A673 (cell line): Measurements from ENCODE around the gene ELAC1. TPM values are rescaled to one million over a fixed set of nuclear protein-coding genes. Genes with fewer than 3 reads are reported as not detected.
"Not testable (repeated sequence)": the region's sequence is repeated elsewhere in the genome, so short reads cannot be mapped to it uniquely, and the experiment has no call there.

ENCODE experiments used
- BruUV-seq: library from RNA; stranded (reverse); fragments of 400-500 nt; replicated peaks from 2 replicates; lab custom pipeline; 2021; lab: Mats Ljungman, UMichigan
- CTCF ChIA-PET: fragments of 300-600 bp; sonication (Branson Sonifier 250); formaldehyde crosslinking; loops from one replicate; lab custom pipeline; 2022; ENCODE audit warnings: antibody characterized with exemption; lab: Charles Lee
- POLR2A ChIA-PET: fragments of 300-600 bp; sonication (Branson Sonifier 250); formaldehyde crosslinking; loops from one replicate; lab custom pipeline; 2022; ENCODE audit warnings: antibody characterized with exemption; ENCODE audit not compliant: low non-redundant PET; lab: Charles Lee
- DNase-seq: peaks from one replicate; pipeline ENCODE4 v3.0.0-alpha.2; 2015; ENCODE audit warnings: low spot score
- H3K27ac ChIP-seq: fragments of 200-600 bp; sonication (generic); 2 replicates; pipeline ENCODE4 v1.5.1; 2016; ENCODE audit warnings: mixed run types, low read depth, mild to moderate bottlenecking, mixed read lengths, antibody characterized with exemption, low read length; ENCODE audit not compliant: poor library complexity, severe bottlenecking
- H3K27me3 ChIP-seq: fragments of 200-600 bp; sonication (generic); replicated peaks from 2 replicates; pipeline ENCODE4 v1.6.1; 2017; ENCODE audit warnings: mixed run types, low read depth, mild to moderate bottlenecking, mixed read lengths, antibody characterized with exemption, low read length; ENCODE audit not compliant: insufficient read depth, poor library complexity
- H3K36me3 ChIP-seq: fragments of 200-600 bp; sonication (generic); 2 replicates; pipeline ENCODE4 v1.6.1; 2016; ENCODE audit warnings: mixed run types, mild to moderate bottlenecking, mixed read lengths, antibody characterized with exemption, low read length; ENCODE audit not compliant: insufficient read depth, poor library complexity, severe bottlenecking
- H3K4me1 ChIP-seq: fragments of 200-600 bp; sonication (generic); 2 replicates; pipeline ENCODE4 v1.6.1; 2017; ENCODE audit warnings: mixed run types, mild to moderate bottlenecking, mixed read lengths, antibody characterized with exemption, low read length; ENCODE audit not compliant: insufficient read depth, poor library complexity, severe bottlenecking
- H3K4me3 ChIP-seq: fragments of 200-600 bp; sonication (generic); 2 replicates; pipeline ENCODE4 v1.5.1; 2016; ENCODE audit warnings: low read depth, mixed run types, mild to moderate bottlenecking, mixed read lengths, low read length; ENCODE audit not compliant: poor library complexity, severe bottlenecking
- H3K9me3 ChIP-seq: fragments of 200-600 bp; sonication (generic); 2 replicates; pipeline ENCODE4 v1.6.1; 2016; ENCODE audit warnings: mixed run types, low read depth, mild to moderate bottlenecking, mixed read lengths, antibody characterized with exemption, low read length; ENCODE audit not compliant: poor library complexity, severe bottlenecking
- EZH2 ChIP-seq: fragments of 200-600 bp; sonication (generic); IDR thresholded peaks from 2 replicates; pipeline ENCODE4 v1.6.1; 2017; ENCODE audit warnings: borderline replicate concordance, low read depth, mild to moderate bottlenecking, mixed read lengths, antibody characterized with exemption, low read length; ENCODE audit not compliant: poor library complexity, severe bottlenecking
- intact Hi-C: fragments of 100-400 bp; cut with micrococcal nuclease; formaldehyde crosslinking; loops from one replicate; pipeline ENCODE4 v1.10.0; 2022; ENCODE audit not compliant: unreplicated experiment
- total RNA-seq: library from RNA; stranded (reverse); gene quantifications from 2 replicates; pipeline ENCODE4 v1.2.3, GENCODE V29; 2021
- TF ChIP-seq, protein P1 (sequence below): fragments of 300-800, 200-600 bp; sonication (generic); conservative IDR thresholded peaks from 2 replicates; pipeline ENCODE4 v1.5.1; 2017; ENCODE audit warnings: low read depth, mild to moderate bottlenecking, antibody characterized with exemption, low read length, moderate library complexity, mixed read lengths

Gene ELAC1
- total RNA-seq, 1 experiment from 2014 or later: 8.7 TPM

DNA sequence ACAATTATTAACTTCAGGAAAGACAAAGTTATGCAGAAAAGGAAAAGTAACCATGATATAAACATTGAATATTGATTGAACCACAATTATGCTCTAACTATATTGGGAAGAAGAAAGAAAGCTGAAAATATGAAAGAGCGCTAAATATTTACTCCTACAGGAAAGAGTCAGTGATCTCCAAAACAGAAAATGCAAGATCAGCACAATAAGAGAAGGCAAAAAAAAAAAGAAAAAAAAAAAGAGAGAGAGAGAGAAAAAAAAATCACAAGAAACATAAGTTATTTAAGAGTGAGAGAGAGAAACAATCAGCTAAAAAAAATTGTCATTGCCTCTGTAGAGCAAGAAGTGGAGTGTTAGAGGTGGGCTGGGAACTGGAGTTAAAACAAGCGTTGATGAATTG is 28.9 kb upstream of the ELAC1 start:
- Histone ChIP-seq H3K36me3 (peaks cover 11% of the 10 kb centered on the region), H3K9me3 (no peaks in the 10 kb centered on the region), H3K4me3 (no peak overlapping the region), H3K4me1 (no peaks in the 10 kb centered on the region), H3K27ac (no peak overlapping the region), H3K27me3 (no peaks in the 10 kb centered on the region)
- ChIA-PET CTCF (no interaction called here), POLR2A (no interaction called here)
- TF ChIP-seq, protein P1, sequence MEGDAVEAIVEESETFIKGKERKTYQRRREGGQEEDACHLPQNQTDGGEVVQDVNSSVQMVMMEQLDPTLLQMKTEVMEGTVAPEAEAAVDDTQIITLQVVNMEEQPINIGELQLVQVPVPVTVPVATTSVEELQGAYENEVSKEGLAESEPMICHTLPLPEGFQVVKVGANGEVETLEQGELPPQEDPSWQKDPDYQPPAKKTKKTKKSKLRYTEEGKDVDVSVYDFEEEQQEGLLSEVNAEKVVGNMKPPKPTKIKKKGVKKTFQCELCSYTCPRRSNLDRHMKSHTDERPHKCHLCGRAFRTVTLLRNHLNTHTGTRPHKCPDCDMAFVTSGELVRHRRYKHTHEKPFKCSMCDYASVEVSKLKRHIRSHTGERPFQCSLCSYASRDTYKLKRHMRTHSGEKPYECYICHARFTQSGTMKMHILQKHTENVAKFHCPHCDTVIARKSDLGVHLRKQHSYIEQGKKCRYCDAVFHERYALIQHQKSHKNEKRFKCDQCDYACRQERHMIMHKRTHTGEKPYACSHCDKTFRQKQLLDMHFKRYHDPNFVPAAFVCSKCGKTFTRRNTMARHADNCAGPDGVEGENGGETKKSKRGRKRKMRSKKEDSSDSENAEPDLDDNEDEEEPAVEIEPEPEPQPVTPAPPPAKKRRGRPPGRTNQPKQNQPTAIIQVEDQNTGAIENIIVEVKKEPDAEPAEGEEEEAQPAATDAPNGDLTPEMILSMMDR: no peak
- TF ChIP-seq EZH2: no peak
- intact Hi-C loops: no loop called here
- no peak for DNase-seq
- BruUV-seq: no TSS peak

DNA sequence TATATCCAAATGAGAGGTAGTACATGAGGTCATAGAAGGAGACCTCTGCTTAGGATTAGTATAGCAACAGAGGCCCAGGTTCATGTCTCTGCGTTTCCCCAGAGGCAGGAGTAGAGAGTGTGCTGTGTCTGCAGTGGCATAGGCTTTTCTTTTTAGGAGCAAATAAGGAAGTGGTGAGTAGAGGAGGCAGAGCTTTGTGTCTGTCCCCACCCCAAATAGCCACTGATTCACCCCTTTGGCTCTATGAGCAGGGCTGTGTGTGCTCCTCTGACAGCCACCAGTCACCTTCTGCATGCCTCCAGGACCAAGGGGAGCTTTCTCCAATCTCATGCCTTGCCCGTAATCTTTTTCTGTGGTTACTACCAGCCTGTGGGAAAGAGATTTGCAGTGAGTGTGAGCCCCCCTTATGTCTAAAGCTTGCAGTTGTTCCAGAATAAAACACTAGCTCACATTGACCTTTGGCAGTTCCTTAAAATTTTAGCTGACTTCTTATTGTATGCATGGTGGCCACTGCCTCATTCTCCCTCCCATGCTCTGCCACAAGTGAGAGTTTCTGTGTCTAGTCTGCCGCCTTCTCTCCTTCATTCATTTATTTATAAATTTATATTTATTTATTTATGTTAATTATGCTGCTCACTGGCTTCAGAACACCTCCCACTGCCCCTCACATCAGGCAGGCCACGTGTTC is 23.5 kb upstream of the ELAC1 start:
- ChIA-PET CTCF (no interaction called here), POLR2A (no interaction called here)
- peaks cover 7% of the 10 kb centered on the region for H3K36me3 ChIP-seq
- no peaks in the 10 kb centered on the region for H3K9me3 ChIP-seq
- H3K27ac ChIP-seq: no peak overlapping the region
- TF ChIP-seq, protein P1: no peak
- TF ChIP-seq EZH2: no peak
- BruUV-seq: no TSS peak
- no peak overlapping the region for H3K4me3 ChIP-seq
- no peak for DNase-seq
- no peaks in the 10 kb centered on the region for H3K27me3 ChIP-seq
- H3K4me1 ChIP-seq: no peaks in the 10 kb centered on the region
- intact Hi-C loops: no loop called here

DNA sequence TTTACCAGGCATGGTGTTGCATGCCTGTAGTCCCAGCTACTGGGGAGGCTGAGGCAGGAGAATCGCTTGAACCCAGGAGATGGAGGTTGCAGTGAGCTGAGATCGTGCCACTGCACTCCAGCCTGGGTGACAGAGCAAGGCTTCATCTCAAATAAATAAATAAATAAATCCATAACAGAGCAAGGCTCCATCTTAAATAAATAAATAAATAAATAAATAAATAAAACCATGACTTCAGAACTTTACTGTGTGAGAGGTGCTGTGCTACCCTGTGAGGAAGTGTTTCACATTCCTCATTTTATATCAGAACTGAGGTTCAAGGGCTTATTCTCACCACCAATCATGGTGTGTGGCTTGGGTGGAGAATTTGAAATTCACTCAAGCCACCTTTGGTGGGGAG is 21.9 kb upstream of the ELAC1 start:
- intact Hi-C loops, POLR2A ChIA-PET: not testable (repeated sequence)

DNA sequence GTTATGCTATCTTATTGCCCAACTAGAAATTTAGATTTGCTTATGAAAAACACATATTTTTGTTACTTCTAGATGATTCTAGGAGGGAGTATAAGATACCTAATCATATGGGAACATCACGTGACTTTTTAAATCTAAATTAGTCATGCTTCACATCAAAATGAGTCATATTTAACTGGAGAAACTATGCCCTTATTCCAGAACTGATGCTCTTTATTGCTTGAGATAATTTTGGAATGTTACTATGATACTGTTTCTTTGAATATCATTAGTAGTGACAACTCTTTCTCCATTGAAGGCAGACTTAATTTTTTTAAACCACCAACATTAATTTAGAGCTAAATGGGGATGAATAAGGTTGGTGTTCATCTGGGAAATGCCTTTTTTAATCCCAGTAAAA is 19.9 kb upstream of the ELAC1 start:
- no TSS peak for BruUV-seq
- POLR2A ChIA-PET: no interaction called here
- H3K27me3 ChIP-seq: no peaks in the 10 kb centered on the region
- TF ChIP-seq, protein P1: no peak
- no peak for TF ChIP-seq EZH2
- H3K27ac ChIP-seq: no peak overlapping the region
- CTCF ChIA-PET: no interaction called here
- H3K9me3 ChIP-seq: no peaks in the 10 kb centered on the region
- peak; percentile 27 for DNase-seq
- no peak overlapping the region for H3K4me3 ChIP-seq
- intact Hi-C loops: no loop called here
- no peaks in the 10 kb centered on the region for H3K36me3 ChIP-seq
- no peaks in the 10 kb centered on the region for H3K4me1 ChIP-seq

More for the DNA sequence above, 21.9 kb upstream of the ELAC1 start:
- CTCF ChIA-PET, H3K4me1 ChIP-seq, H3K4me3 ChIP-seq, H3K9me3 ChIP-seq, H3K27me3 ChIP-seq, H3K36me3 ChIP-seq, H3K27ac ChIP-seq, BruUV-seq, DNase-seq: not testable (repeated sequence)
